Measurements from ENCODE around the gene MDFI.

- TF ChIP-seq CTCF (IDR thresholded peaks at IDR 0.05): no peak
- no peak for TF ChIP-seq POLR2A (IDR thresholded peaks at IDR 0.05)
These were observed 6.1 kb downstream of the MDFI start for GRCh38 chr6:41644297-41644879.

Measured in testis (tissue), 2 donors.